ENCODE results near the gene OR4D1. TPM values are rescaled to one million over a fixed set of nuclear protein-coding genes. Genes with fewer than 3 reads are reported as not detected.

The OR4D1 gene
- total RNA-seq, 4 donors from 2014 or later: not detected

DNA sequence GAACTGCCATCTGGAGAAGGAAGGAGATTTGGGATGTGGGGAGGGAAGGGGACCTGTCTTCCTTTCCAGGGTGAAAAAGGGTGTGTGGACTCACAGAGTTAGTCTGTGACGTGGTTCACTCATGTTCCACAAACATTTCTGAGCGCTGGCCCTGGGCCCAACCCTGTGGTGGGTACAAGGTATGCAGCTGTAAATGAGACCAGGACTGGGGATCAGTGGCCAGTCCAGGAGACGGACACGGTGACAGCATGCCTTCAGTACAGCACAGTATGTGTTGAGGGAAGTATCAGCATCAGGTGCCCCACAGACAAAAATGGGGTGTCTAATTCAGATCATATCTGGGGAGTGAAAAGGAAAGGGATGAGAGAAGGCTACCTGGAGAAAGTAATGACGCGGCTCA lies 38.9 kb downstream of the OR4D1 start:
- TF ChIP-seq, protein P1, sequence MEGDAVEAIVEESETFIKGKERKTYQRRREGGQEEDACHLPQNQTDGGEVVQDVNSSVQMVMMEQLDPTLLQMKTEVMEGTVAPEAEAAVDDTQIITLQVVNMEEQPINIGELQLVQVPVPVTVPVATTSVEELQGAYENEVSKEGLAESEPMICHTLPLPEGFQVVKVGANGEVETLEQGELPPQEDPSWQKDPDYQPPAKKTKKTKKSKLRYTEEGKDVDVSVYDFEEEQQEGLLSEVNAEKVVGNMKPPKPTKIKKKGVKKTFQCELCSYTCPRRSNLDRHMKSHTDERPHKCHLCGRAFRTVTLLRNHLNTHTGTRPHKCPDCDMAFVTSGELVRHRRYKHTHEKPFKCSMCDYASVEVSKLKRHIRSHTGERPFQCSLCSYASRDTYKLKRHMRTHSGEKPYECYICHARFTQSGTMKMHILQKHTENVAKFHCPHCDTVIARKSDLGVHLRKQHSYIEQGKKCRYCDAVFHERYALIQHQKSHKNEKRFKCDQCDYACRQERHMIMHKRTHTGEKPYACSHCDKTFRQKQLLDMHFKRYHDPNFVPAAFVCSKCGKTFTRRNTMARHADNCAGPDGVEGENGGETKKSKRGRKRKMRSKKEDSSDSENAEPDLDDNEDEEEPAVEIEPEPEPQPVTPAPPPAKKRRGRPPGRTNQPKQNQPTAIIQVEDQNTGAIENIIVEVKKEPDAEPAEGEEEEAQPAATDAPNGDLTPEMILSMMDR (IDR thresholded peaks at IDR 0.05; ENCODE audit: low read depth): no peak

DNA sequence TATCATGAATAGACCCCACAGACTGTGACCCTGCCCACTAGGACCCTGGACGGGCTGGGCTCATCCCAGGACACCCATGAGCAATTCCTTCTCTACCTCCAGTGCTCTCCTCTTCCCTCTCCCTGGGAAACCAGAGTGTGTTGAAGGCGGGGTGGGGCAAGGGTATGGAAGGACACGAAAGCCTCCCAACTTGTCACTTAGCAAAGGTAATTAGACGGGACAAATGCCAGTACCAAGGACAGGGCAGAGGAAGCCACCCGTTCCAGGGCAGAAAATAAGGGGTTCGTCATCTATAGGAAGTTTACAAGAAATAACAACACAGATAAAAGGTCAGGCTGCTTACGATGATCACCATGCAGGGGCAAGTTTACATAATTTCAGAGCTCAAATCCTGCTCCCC lies 39.5 kb downstream of the OR4D1 start:
- TF ChIP-seq, protein P1 (IDR thresholded peaks at IDR 0.05; ENCODE audit: low read depth): no peak

DNA sequence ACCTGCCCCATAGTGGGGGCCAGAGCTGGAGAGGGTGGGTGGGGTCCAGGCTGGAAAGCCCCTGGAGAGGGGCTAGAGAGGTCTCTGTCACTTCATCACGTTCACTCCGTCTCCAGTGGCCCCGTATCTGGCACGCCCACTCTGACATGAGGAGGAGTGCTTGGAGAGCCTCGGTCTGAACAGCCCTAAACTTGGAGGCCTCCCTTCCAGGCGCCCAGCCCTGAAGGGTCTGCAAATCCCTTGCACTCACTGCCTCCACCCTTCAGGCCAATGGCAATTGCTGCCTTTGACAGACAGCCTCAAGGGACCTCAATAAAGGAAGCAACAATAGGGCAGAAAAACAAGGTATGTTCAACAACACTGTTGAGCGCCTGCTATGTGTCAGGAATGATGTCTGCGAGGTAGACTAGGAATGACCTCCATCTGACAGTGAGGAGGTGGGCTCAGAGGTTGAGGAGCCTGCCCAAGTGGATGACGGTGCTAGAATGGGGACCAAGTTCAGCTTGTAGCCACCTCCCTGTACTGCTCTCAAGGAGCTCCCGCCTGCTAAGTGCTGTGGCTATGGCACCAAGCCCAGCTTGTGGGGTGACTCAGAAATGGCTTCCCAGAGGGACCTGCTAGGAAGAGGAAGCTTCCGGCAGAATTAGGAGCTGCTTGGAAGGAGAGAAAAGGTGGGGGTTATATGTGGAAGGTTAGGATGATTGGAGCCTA lies 41.4 kb downstream of the OR4D1 start:
- TF ChIP-seq, protein P1 (IDR thresholded peaks at IDR 0.05; ENCODE audit: low read depth): no peak

DNA sequence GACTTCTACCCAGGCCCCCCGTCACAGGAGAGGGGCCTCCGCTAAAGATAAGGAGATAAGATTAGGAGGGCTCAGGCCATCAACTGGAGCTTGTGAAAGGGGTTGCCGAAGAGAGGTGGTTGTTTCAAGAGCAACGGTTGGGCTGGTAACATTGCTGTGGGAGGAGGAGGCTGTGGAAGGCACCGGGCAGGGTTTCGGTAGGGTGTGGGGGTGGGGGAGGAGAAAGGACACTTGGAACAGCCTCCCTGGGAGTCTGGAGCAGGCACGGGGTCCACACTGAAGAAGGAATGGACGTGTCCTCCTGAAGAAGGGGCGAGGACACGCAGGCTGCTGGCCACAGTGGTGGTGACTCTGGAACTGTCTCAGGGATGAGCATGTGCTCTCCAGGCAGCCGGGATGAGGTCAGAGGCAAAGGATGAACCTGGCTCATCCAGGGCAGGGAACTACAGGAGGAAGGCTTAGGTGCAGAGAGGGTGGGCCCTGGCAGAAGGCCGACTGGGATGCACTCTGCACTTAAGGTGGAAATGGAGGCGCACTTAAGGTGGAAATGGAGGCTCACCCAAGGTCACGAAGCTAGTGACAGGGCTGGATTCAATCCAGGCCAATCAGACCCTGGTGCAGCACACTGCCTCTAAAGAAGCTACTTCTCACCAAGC lies 43.2 kb downstream of the OR4D1 start:
- TF ChIP-seq, protein P1 (IDR thresholded peaks at IDR 0.05; ENCODE audit: low read depth): no peak

DNA sequence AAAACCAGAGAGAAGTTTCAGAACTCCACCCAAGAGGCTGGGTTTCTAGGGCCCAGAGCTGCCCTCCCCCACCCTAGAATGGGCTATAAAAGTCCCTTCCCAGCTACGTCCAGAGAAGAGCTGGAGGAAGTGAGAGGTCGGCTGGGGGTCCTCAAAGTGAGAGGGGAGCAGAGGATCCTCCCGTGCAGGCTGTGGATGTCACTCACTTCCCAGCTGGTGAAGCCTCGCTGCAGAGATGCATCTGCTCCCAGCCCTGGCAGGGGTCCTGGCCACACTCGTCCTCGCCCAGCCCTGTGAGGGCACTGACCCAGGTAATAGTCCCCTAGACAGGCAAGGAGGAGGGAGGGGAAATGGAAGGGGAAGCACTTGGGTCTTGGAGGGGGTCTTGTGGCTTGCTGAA lies 44.4 kb downstream of the OR4D1 start, which contains the start of gene EPX:
TSS of gene EPX (plus strand) at position 115 of the 400 bp plus-strand sequence. CDS start at position 236, 121 bp downstream.
- TF ChIP-seq, protein P1 (IDR thresholded peaks at IDR 0.05; ENCODE audit: low read depth): no peak

DNA sequence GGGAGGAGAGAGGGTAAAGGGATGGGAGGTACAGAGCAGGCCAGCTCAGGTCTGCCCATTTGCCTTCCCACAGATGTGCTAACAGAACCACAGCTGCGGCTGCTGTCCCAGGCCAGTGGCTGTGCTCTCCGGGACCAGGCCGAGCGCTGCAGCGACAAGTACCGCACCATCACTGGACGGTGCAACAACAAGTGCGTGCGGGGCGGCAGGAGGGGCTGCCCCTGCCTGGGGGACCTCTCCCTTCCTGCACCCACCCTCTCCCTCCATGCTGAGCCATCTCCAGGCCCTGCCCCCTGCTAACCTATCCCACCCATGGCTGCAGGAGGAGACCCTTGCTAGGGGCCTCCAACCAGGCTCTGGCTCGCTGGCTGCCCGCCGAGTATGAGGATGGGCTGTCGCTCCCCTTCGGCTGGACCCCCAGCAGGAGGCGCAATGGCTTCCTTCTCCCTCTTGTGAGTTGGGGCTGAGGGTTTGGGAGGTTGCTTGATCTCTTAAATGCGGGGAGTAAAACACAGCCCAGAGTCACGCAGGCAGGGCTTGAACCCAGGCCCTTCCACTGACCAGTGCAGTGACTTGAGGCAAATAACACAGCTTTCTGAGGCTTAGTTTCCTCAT lies 45.6 kb downstream of the OR4D1 start:
- TF ChIP-seq, protein P1 (IDR thresholded peaks at IDR 0.05; ENCODE audit: low read depth): no peak

DNA sequence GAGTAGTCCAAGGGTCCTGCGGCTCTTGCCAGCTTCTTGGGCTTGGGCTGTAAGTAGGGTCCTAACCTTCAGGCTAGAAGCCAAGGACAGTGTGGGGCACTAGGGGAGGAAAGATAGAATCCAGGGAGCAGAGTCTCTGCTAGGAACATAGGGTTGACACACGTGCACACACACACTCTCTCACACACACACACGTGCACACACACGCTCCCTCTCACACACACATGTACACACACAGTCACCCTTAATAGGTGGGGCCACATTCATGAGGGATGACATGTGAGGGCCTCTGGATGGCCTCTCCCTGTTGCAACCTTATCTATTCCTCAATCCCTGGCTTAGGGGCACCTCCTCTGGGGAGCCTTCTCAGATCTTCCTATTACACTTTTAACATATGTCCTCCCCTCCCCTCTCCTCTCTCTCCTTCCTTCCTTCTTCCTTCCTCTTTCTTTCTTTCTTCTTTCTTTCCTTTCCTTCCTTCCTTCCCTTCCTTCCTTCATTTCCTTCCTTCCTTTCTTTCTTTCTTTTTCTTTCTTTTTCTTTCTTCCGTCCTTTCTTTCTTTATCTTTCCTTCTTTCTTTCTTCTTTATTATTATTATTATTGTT lies 47.4 kb downstream of the OR4D1 start:
- TF ChIP-seq, protein P1 (IDR thresholded peaks at IDR 0.05; ENCODE audit: low read depth): no peak

Data from subcutaneous adipose tissue (tissue), 4 donors.